ENCODE data around the gene GUCY1A1.

- no peak for TF ChIP-seq POLR2A (IDR thresholded peaks at IDR 0.05; ENCODE audit: low read depth)
- TF ChIP-seq, protein P1, sequence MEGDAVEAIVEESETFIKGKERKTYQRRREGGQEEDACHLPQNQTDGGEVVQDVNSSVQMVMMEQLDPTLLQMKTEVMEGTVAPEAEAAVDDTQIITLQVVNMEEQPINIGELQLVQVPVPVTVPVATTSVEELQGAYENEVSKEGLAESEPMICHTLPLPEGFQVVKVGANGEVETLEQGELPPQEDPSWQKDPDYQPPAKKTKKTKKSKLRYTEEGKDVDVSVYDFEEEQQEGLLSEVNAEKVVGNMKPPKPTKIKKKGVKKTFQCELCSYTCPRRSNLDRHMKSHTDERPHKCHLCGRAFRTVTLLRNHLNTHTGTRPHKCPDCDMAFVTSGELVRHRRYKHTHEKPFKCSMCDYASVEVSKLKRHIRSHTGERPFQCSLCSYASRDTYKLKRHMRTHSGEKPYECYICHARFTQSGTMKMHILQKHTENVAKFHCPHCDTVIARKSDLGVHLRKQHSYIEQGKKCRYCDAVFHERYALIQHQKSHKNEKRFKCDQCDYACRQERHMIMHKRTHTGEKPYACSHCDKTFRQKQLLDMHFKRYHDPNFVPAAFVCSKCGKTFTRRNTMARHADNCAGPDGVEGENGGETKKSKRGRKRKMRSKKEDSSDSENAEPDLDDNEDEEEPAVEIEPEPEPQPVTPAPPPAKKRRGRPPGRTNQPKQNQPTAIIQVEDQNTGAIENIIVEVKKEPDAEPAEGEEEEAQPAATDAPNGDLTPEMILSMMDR (IDR thresholded peaks at IDR 0.05) = no peak
These were observed 26.5 kb downstream of the GUCY1A1 start for GRCh38 chr4:155693015-155693663.

All from esophagus muscularis mucosa (tissue), 3 donors.